GM23248 (cell line): ENCODE results near the gene KLF7.

ENCODE experiments used
- EZH2 ChIP-seq: fragments of 200-600 bp; sonication (generic); IDR thresholded peaks from 2 replicates; pipeline ENCODE4 v1.6.1; 2018; ENCODE audit warnings: antibody characterized with exemption, mild to moderate bottlenecking; ENCODE audit not compliant: insufficient read depth, poor library complexity, severe bottlenecking
- EZH2phosphoT487 ChIP-seq: fragments of 200-600 bp; sonication (generic); IDR thresholded peaks from 2 replicates; pipeline ENCODE4 v1.6.1; 2018; ENCODE audit warnings: antibody characterized with exemption, moderate library complexity, mild to moderate bottlenecking, low read depth; ENCODE audit not compliant: insufficient read depth

- TF ChIP-seq EZH2: no peak
- TF ChIP-seq EZH2phosphoT487: no peak
Measured at GRCh38 chr2:207166039-207166348, 246 bp upstream of the KLF7 start.
